GM18867 (cell line): ENCODE data around the gene TLN1.

Source experiments
- ATAC-seq: cut with Tn5 transposase; IDR thresholded peaks from one replicate; pipeline ENCODE4 v1.9.1; 2021; ENCODE audit warnings: mild to moderate bottlenecking, moderate library complexity; ENCODE audit not compliant: unreplicated experiment

TLN1 gene

GRCh38 chr9:35666045-35666444 is 66.0 kb downstream of the TLN1 start:
- no peak for ATAC-seq

- no peak for ATAC-seq
Measured at GRCh38 chr9:35665471-35665818, 66.5 kb downstream of the TLN1 start.

GRCh38 chr9:35664531-35665470 is 67.2 kb downstream of the TLN1 start, which contains the start of gene ARHGEF39:
Gene ARHGEF39, minus strand, starts transcription at chr9:35665195. Its CDS starts 26 bp downstream, at chr9:35665169.
- peak; percentile 72 for ATAC-seq

- no peak for ATAC-seq
Measured at GRCh38 chr9:35662437-35662836, 69.6 kb downstream of the TLN1 start.

- no peak for ATAC-seq
Measured at GRCh38 chr9:35661756-35662350, 70.1 kb downstream of the TLN1 start.

- ATAC-seq = no peak
Measured at GRCh38 chr9:35660966-35661415, 71.0 kb downstream of the TLN1 start.

- ATAC-seq = no peak
Measured at GRCh38 chr9:35659340-35659739, 72.7 kb downstream of the TLN1 start.

- no peak for ATAC-seq
Measured at GRCh38 chr9:35658968-35659220, 73.1 kb downstream of the TLN1 start.

- ATAC-seq = peak; percentile 66
Measured at GRCh38 chr9:35658137-35658967, 73.6 kb downstream of the TLN1 start, which contains the start of gene CCDC107. Gene CCDC107, plus strand, starts transcription at chr9:35658292. Its CDS starts 88 bp downstream, at chr9:35658380.

GRCh38 chr9:35657546-35658136 is 74.4 kb downstream of the TLN1 start, which contains the start of gene RMRP:
Gene RMRP, minus strand, starts transcription at chr9:35658019.
- peak; percentile 80 for ATAC-seq

GRCh38 chr9:35656831-35657545 is 75.0 kb downstream of the TLN1 start:
- no peak for ATAC-seq

- no peak for ATAC-seq
Measured at GRCh38 chr9:35656348-35656747, 75.6 kb downstream of the TLN1 start.

- no peak for ATAC-seq
Measured at GRCh38 chr9:35653611-35654010, 78.4 kb downstream of the TLN1 start.

GRCh38 chr9:35652829-35653209 is 79.2 kb downstream of the TLN1 start:
- ATAC-seq = no peak

- ATAC-seq = no peak
Measured at GRCh38 chr9:35651956-35652828, 79.8 kb downstream of the TLN1 start.

GRCh38 chr9:35650341-35651158 is 81.4 kb downstream of the TLN1 start, which contains the start of gene SIT1:
Gene SIT1, minus strand, starts transcription at chr9:35650931. Its CDS starts 78 bp downstream, at chr9:35650853.
- no peak for ATAC-seq

GRCh38 chr9:35649431-35650340 is 82.3 kb downstream of the TLN1 start:
- no peak for ATAC-seq
